Endometrium (tissue), 2 donors: ENCODE results near the gene MAGEA11.
"Not testable (repeated sequence)": the region's sequence is repeated elsewhere in the genome, so short reads cannot be mapped to it uniquely, and the experiment has no call there.

Source experiments
- FAIRE-seq: peaks from 2 replicates; lab custom pipeline; 2012; peaks lifted over from hg19 to GRCh38; lab: Jason Lieb, UNC
- donor health status: control.
- donor health status: control.

MAGEA11 gene

GRCh38 chrX:149711545-149712236 lies at the start of gene MAGEA11:
Gene MAGEA11, plus strand, starts transcription at chrX:149712060. Its CDS starts 1,100 bp downstream, at chrX:149713160.
- no peak for FAIRE-seq

GRCh38 chrX:149675088-149675487 lies 36.8 kb upstream of the MAGEA11 start:
- not testable (repeated sequence) for FAIRE-seq

GRCh38 chrX:149675554-149675953 lies 36.3 kb upstream of the MAGEA11 start:
- FAIRE-seq = not testable (repeated sequence)

- FAIRE-seq = not testable (repeated sequence)
Measured at GRCh38 chrX:149679164-149679678, 32.6 kb upstream of the MAGEA11 start.

- FAIRE-seq = no peak
Measured at GRCh38 chrX:149681182-149681581, 30.7 kb upstream of the MAGEA11 start.

GRCh38 chrX:149682031-149682430 lies 29.8 kb upstream of the MAGEA11 start:
- FAIRE-seq = no peak

GRCh38 chrX:149682956-149683947 lies 28.6 kb upstream of the MAGEA11 start:
- FAIRE-seq = no peak

GRCh38 chrX:149683966-149684730 lies 27.7 kb upstream of the MAGEA11 start:
- FAIRE-seq = no peak

- FAIRE-seq = no peak
Measured at GRCh38 chrX:149687991-149688390, 23.9 kb upstream of the MAGEA11 start.

- FAIRE-seq = no peak
Measured at GRCh38 chrX:149688552-149688951, 23.3 kb upstream of the MAGEA11 start.

- no peak for FAIRE-seq
Measured at GRCh38 chrX:149691794-149692193, 20.1 kb upstream of the MAGEA11 start.

- not testable (repeated sequence) for FAIRE-seq
Measured at GRCh38 chrX:149692686-149693272, 19.1 kb upstream of the MAGEA11 start.

- FAIRE-seq = no peak
Measured at GRCh38 chrX:149699761-149700160, 12.1 kb upstream of the MAGEA11 start.

GRCh38 chrX:149704664-149705063 lies 7.2 kb upstream of the MAGEA11 start:
- FAIRE-seq = no peak

GRCh38 chrX:149707147-149707901 lies 4.5 kb upstream of the MAGEA11 start:
- FAIRE-seq = no peak

GRCh38 chrX:149712831-149713230 lies 971 bp downstream of the MAGEA11 start:
- FAIRE-seq = no peak

- no peak for FAIRE-seq
Measured at GRCh38 chrX:149713279-149714050, 1.6 kb downstream of the MAGEA11 start.

- no peak for FAIRE-seq
Measured at GRCh38 chrX:149715468-149715867, 3.6 kb downstream of the MAGEA11 start.

- no peak for FAIRE-seq
Measured at GRCh38 chrX:149716632-149717031, 4.8 kb downstream of the MAGEA11 start.

GRCh38 chrX:149717803-149718202 lies 5.9 kb downstream of the MAGEA11 start:
- no peak for FAIRE-seq
